Measurements from ENCODE around the gene RGS6. TPM values are rescaled to one million over a fixed set of nuclear protein-coding genes. Genes with fewer than 3 reads are reported as not detected.

Gene RGS6
- total and polyA plus RNA-seq, 2 of the 4 experiments (the other 2 are of a cell fraction): not detected

- DNase-seq (no peak), ATAC-seq (ENCODE audit: low read depth) (no peak)
- H4K91ac ChIP-seq (ENCODE audit: insufficient read depth, low read depth, low read length): no peak overlapping the region
- H2AK5ac ChIP-seq (ENCODE audit: low read depth, low read length): no peak overlapping the region
- no peaks in the 10 kb centered on the region for H3K4me1 ChIP-seq (ENCODE audit: control insufficient read depth, insufficient read depth, low read length)
- H3K9me3 ChIP-seq (ENCODE audit: control insufficient read depth, insufficient read depth, low read length): no peaks in the 10 kb centered on the region
- no peak overlapping the region for H3K4me3 ChIP-seq (ENCODE audit: insufficient read depth, low read depth, low read length)
- H4K5ac ChIP-seq (ENCODE audit: low read depth, low read length): no peak overlapping the region
- no peak overlapping the region for H3K56ac ChIP-seq (ENCODE audit: extremely low read depth, insufficient read depth, low read length)
- H2BK20ac ChIP-seq (ENCODE audit: low read depth, low read length): no peak overlapping the region
- ChIA-PET CTCF (no interaction called here), POLR2A (ENCODE audit: unreplicated experiment) (no interaction called here)
- H3K4me2 ChIP-seq (ENCODE audit: low read depth, low read length): no peak overlapping the region
- H2BK15ac ChIP-seq (ENCODE audit: low read depth, low read length): no peak overlapping the region
- H3K14ac ChIP-seq (replicated peaks; ENCODE audit: low read depth, low read length): no peak overlapping the region
- H3K79me1 ChIP-seq (ENCODE audit: low read depth in 1 of 2, low read length in 2 of 2): no peaks in the 10 kb centered on the region
- no peak overlapping the region for H2AK9ac ChIP-seq (replicated peaks; ENCODE audit: low read depth, low read length, poor library complexity)
- H3K27ac ChIP-seq (ENCODE audit: insufficient read depth, low read length): no peak overlapping the region
- H4K8ac ChIP-seq (ENCODE audit: low read depth in 2 of 2, low read length in 2 of 2): no peak overlapping the region
- H2BK120ac ChIP-seq (ENCODE audit: low read depth, low read length): no peak overlapping the region
- no peaks in the 10 kb centered on the region for H3K36me3 ChIP-seq (ENCODE audit: control insufficient read depth, insufficient read depth, low read length)
- H3K18ac ChIP-seq (ENCODE audit: low read depth, low read length): no peak overlapping the region
- no peaks in the 10 kb centered on the region for H3K9me1 ChIP-seq (ENCODE audit: insufficient read depth, low read length)
- TF ChIP-seq MXI1 (IDR thresholded peaks at IDR 0.05; ENCODE audit: borderline replicate concordance, low read depth, low read length) (no peak), RAD21 (IDR thresholded peaks at IDR 0.05; ENCODE audit: low read length) (no peak), ELK1 (IDR thresholded peaks at IDR 0.05; ENCODE audit: borderline replicate concordance, low read depth, low read length) (no peak), MAFK (IDR thresholded peaks at IDR 0.05; ENCODE audit: low read depth, low read length) (no peak), POLR2A (IDR thresholded peaks at IDR 0.05; ENCODE audit: low read depth, low read length) (no peak), USF2 (IDR thresholded peaks at IDR 0.05; ENCODE audit: low read depth, low read length) (no peak), FOS (IDR thresholded peaks at IDR 0.05; ENCODE audit: low read depth, low read length) (no peak), CHD1 (IDR thresholded peaks at IDR 0.05; ENCODE audit: low read depth, low read length) (no peak), RFX5 (IDR thresholded peaks at IDR 0.05; ENCODE audit: low read depth, low read length) (no peak), MAZ (IDR thresholded peaks at IDR 0.05; ENCODE audit: borderline replicate concordance, low read depth, low read length) (no peak), CEBPB (IDR thresholded peaks at IDR 0.05; ENCODE audit: low read depth, low read length) (no peak)
- no TSS peak for BruUV-seq (replicated peaks)
- no peak overlapping the region for H2BK5ac ChIP-seq (ENCODE audit: low read depth, low read length, poor library complexity, severe bottlenecking)
- no peak overlapping the region for H2AFZ ChIP-seq (replicated peaks; ENCODE audit: low read length, poor library complexity)
- in situ Hi-C loops (cut with MboI; ENCODE audit: low sequenced_read_pairs): no loop called here
- no peak overlapping the region for H3K4ac ChIP-seq (ENCODE audit: low read depth, low read length)
- WGBS, 2 experiments (ENCODE audit: extremely low coverage in 2 of 2, insufficient read length in 1 of 2): no CpG with 5 or more reads among the region's 1 CpG
- no peaks in the 10 kb centered on the region for H3K27me3 ChIP-seq (ENCODE audit: control insufficient read depth, insufficient read depth, low read length)
- dilution Hi-C loops (cut with HindIII; ENCODE audit: low sequenced_read_pairs, unreplicated experiment): no loop called here
- H4K20me1 ChIP-seq (ENCODE audit: insufficient read depth, low read length): no peaks in the 10 kb centered on the region
- intact Hi-C loops (cut with micrococcal nuclease): no loop called here
- no peak overlapping the region for H3K23ac ChIP-seq (ENCODE audit: low read depth, low read length)
- no peak overlapping the region for H3K9ac ChIP-seq (ENCODE audit: low read depth, low read length)
Measured at GRCh38 chr14:72222046-72222445, 289.8 kb downstream of the RGS6 start.
